ENCODE measurements around the gene SEMA4D.

SEMA4D gene

DNA sequence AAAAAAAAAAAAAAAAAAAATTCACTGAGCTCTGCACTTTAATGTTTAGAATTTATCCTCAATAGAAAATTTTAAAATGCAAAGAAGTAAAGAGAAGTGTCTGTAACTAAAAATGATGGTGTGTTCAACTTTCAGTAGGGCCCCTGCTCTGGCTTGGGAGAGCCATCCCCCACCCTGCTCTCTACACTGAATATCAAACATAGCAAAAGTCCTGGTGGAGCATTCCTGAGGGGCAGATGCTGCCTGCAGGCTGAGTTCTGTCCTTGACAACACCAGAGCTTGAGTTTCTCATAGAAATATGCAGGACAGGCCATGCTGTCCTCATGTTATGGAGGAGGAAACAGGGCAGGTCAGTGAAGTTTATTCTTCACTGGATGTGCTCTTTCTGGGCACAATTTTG lies 7.1 kb upstream of the SEMA4D start:
- no peak for DNase-seq (ENCODE audit: low read depth)
- H3K4me3 ChIP-seq (ENCODE audit: low read depth, low read length), result no peak overlapping the region

DNA sequence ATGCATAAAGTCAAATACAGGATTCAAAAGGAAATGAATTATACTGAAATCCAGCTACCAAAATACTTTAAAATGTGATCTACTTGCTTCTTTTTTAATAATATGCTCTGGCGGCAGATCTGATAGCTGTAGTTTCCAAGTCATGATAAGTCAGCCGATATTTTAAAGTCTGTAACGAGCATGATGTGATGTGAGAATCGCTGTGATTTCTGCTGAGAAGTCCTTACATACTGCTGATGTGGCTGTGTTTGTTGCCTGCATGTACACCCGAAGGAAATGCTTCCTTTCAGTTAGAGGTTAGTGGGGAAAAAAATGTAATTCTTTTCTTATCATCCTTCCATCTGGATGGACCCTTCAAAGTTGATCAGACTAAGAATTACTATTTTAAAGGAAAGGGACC lies 4.8 kb upstream of the SEMA4D start:
- no peak for DNase-seq (ENCODE audit: low read depth)
- no peak overlapping the region for H3K4me3 ChIP-seq (ENCODE audit: low read depth, low read length)

DNA sequence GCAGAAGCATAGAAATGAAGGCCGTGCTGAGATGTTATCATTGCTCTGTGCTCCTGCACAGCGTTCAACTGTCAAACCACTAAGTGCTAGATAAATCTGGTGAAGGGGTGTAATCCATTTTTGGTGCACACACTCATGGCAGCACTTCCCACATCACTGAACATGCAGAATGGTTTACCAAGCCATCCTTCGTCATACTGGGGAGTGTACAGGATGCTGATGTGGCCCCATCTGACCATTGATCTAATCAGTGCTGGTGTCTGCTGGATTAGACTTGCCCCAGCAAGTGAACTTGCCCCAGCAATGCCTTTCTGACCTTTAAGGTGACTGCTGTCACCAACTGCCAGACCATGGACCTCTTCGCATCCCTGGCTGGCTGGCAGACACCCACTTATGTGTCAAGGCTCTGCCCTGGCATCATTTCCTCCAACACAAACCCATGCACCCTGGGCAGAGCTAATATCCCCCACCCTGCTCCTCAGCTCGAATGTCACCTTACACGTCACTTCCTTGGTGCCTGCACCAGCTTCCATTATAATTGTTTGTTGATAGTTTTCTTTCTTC lies 4.2 kb upstream of the SEMA4D start:
- no peak overlapping the region for H3K4me3 ChIP-seq (ENCODE audit: low read depth, low read length)
- no peak for DNase-seq (ENCODE audit: low read depth)

DNA sequence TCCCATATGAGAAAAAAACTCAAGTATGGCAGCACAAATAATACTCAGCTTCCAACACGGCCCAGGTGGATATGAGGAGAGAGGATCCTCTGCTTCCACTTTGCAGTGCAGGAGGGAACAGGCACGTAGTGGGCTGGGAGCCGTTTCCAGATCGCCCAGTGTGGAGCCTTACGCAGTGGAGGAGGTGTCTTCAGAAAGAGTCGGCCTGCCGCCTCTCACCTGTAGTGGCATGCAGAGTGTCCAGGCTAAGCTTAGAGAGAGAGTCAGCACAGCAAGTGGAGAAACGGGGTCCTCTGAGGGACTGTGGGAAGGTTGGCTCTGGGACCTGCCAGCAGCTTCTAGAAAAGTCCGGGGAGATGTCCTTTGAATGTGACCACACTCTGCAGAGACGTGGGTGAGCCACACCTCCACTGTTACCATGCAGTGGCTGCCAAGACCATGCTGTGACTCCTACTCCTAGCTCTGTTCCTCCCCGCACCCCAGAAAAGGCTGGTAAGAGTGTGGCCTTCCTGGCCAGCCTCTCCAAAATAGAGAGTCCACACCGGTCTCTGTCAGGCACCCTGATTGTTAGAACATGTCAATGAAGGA lies 3.5 kb upstream of the SEMA4D start:
- H3K4me3 ChIP-seq (ENCODE audit: low read depth, low read length), result no peak overlapping the region
- no peak for DNase-seq (ENCODE audit: low read depth)

DNA sequence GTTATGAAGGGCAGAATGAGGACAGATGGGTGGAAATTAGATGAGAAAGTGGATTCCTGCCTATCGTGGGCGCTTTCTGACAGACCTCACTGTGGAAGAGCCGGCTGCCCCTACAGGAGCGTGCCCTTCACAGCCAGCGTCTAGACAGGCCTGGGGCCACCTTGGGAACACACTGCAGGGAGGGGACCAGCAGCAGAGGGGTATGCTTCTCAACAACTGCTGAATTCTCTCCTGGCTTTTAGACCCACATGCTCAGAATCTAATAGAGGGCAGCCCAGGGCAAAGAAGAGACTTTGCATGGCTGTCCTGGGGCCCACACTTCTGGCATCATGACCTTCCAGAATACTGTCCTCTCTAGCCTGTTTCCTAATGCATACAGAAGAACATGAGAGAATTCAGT lies 2.1 kb upstream of the SEMA4D start:
- H3K4me3 ChIP-seq (ENCODE audit: low read depth, low read length), result no peak overlapping the region
- no peak for DNase-seq (ENCODE audit: low read depth)

DNA sequence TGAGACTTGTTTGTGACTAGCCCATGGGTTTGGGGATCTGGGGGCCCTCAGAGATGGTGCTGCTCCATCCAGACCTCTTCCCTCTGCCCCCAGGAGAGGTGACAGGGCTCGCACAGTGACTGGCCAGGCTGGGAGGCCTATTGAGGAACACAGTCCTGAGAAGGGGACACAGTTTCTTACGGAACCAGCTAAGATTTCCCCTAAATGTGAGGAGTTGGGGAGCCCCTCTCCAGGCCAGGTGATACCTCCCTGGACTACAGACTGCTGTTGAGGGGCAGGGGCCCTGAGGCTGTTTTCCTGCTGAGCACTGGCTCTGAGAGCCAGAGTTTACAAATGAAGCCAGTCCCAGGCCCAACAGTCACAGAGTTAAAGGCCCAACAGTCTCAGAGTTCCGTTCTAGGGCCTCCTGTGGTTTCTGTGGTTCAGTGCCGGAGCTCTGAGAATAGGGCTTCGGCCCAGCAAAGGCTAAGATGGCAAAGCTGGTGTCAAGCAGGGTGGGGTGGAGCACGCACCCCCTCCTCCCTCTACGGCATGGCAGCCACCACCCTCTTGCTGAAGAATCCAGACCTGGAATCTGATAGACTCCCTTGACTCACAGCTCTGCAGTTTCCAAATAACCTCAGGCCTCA lies 1.1 kb upstream of the SEMA4D start:
- DNase-seq (ENCODE audit: low read depth), result no peak
- no peak overlapping the region for H3K4me3 ChIP-seq (ENCODE audit: low read depth, low read length)

DNA sequence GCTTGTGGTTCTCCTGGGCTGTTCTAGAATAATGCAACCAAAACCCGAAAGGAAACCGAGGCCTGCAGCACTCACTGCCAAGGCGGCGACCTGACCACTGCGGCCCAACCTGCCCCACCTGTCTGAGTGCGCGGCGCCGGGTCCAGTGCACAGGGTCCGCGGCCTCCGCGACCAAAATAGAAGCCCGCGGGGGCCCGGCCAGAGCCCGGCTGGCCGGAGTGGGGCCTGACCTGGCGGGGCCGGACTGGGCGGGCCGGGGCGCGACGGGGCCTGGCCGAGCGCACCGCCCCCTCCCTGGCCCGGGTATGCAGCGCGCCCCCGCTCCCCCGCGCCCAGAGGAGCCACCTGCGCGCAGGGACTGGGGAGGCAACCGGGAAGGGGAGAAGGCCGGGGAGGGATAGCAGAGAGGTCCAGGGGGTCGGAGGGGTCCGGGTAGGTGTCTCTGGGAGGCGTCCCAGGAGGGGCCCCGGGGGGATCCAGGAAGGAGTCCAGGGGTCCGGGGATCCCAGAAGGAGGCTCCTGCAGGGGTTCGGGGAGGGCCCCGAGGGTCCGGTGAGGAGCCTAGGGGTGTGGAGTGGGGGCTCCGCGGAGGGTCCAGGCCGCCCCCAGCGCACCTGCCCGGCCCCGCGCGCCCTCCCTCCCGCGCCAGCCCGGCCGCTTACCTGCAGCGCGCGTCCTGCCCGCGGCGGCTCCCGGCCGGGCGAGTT lies 503 bp downstream of the SEMA4D start:
- no peak for DNase-seq (ENCODE audit: low read depth)

DNA sequence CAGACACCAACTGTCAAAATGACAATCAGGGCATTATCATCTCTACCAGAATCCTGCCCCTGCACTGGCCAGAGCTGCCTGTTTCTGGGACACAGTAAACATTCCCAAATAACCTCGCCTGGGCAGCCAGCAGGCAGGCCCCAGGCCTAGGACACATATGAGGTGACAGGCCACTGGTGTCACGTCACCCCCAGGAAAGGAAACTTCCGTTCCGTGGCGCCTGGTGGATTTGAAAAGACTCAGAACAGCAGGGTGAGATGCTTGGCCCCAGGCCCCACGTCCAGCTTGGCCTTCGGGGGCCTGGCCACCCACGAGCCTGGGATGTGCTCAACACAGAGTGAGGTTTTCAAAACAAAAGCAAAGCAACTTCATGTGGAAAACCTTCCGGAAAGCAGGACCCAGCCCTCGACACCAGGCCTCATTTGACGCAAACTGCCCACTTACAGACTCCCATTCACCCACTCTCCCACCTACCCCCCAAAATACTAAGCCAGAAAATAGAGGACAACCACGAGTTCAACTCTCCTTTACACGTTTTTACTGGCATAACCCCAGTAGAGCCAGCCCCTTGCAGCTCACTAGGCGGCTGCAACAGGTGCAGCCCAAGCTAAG lies 1.2 kb downstream of the SEMA4D start:
- DNase-seq (ENCODE audit: low read depth), result no peak
- no peak overlapping the region for H3K4me3 ChIP-seq (ENCODE audit: low read depth, low read length)

More for the DNA sequence above, 503 bp downstream of the SEMA4D start:
- H3K4me3 ChIP-seq (ENCODE audit: low read depth, low read length), result peak overlapping the region; percentile 39

DNA sequence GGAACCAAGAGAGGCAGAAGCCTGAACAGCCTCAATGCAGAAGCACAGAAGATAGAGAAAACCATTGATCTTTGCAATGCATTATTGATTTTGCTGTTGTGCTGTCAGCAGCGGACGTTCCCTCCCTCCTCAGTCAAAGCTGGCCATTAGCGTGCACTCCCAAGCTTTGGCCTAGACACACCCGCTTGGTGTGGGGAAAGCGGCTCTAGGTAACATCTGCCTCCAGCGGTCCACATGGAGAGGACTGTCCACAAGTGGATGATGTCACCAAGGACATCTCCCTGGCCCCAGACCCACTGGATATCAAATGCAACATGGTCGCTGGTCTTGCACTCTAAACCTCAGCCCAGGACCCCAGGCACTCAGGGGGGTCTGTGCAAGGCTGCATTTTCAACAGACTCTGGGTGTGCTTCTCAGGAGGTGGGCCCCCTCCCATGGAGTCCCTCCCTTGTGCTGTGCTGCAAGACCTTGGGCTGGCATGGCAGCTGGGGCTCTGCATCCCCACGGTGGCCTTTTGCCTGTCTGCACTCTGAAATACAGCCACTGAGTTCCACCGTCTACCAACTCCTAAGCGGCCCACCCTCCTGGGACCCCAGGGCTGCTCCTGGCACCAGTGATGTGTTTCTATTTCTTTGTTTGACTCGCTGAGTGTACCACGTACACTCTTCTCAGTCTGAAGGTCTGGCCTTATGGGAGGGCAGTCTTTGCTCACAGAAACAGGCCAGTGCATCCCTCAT lies 1.9 kb downstream of the SEMA4D start:
- no peak for DNase-seq (ENCODE audit: low read depth)
- H3K4me3 ChIP-seq (ENCODE audit: low read depth, low read length), result no peak overlapping the region

DNA sequence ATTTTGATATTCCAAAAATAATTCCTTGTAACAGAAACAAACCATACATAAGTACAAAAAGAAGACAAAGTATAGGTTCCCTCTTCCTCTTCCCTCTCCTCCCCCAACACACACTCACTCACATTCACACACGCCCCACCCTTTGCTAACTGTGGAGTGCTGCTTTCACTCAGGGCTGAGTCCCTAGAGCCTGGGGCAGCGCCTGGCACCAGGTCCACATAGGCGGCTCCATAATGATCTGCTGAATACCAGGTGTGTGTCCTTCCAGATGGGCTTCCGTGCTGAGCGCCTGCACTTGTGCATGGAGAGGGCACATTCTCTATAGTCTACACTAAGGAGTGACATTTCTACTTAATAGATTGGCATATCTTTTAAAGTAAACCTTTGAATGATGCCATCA lies 3.7 kb downstream of the SEMA4D start:
- no peak for DNase-seq (ENCODE audit: low read depth)
- no peak overlapping the region for H3K4me3 ChIP-seq (ENCODE audit: low read depth, low read length)

DNA sequence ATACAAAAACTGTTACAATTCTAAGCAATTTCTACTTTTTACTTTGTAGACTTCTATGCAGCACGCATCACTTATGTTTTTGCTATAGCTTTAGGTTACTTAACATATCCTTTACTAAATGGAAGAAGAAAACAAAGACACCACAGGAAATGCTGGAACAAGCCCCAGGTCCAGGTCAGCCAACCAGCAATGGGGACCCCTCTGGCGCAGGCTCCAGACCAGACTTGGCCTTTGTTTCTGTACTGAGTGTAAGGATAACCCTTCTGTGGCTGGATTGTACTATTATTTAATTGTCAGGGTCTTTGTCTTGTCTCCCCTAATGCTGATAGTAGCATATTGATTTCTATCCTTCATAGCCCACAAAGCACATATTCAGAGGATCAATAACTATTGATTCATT lies 4.2 kb downstream of the SEMA4D start:
- no peak overlapping the region for H3K4me3 ChIP-seq (ENCODE audit: low read depth, low read length)
- no peak for DNase-seq (ENCODE audit: low read depth)

DNA sequence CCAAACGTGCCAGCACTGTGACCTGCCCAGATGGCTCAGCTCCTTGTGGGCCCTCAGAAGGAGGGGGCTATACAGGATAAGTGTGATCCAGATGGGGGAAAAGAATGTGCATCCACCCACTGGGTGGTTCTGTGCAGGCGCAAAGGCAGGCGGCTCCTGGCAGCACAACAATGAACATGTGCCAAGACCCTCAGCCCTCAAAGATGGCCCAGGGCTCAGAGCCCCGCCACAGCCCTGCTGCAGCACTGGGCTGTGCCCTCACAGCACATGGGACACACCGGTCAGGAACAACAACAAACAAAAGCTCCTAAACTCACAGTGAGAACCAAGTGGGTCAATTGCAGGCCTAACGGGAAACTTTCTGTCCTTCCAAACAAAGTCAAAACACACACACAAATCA lies 4.7 kb downstream of the SEMA4D start:
- no peak overlapping the region for H3K4me3 ChIP-seq (ENCODE audit: low read depth, low read length)

DNA sequence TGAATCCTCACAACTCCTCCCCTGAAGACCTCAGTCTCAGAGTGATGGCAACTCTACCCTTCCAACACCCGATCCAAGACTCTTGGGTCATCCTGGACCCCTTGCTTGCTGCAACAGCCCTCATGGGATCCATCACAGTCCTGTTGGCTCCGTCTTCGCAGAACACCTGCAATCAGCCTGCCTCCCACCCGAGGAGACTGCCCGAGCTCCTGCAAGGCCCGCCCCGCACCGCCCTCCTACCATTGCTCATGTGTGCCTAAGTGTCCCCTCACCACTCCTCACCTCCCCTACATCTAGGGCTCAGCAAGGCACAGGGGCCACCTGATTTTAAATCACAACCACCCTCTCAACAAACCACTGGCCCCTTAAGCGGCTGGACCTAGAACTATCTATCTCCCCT lies 5.3 kb downstream of the SEMA4D start:
- DNase-seq (ENCODE audit: low read depth), result no peak
- no peak overlapping the region for H3K4me3 ChIP-seq (ENCODE audit: low read depth, low read length)

More for the DNA sequence above, 4.7 kb downstream of the SEMA4D start:
- DNase-seq (ENCODE audit: low read depth), result no peak

DNA sequence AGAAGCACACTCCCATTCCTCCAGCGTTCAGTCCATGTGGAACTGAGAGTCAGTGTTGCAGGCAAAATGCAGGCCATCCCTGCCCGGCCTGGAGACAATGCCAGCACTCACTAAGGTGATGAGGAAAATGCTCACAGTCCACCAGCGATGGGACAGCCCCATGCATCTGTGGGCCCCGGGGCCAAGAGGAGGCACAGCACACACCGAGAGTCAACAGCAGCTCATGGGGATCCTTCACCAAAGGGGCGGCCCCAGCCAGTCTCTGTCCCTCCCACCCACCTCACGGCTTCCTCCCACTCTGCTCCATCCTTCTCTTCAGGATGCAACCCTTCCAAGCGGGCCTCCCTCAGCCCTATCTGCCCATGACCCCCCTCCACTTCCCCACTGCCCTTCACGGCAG lies 6.2 kb downstream of the SEMA4D start:
- H3K4me3 ChIP-seq (ENCODE audit: low read depth, low read length), result no peak overlapping the region
- no peak for DNase-seq (ENCODE audit: low read depth)

DNA sequence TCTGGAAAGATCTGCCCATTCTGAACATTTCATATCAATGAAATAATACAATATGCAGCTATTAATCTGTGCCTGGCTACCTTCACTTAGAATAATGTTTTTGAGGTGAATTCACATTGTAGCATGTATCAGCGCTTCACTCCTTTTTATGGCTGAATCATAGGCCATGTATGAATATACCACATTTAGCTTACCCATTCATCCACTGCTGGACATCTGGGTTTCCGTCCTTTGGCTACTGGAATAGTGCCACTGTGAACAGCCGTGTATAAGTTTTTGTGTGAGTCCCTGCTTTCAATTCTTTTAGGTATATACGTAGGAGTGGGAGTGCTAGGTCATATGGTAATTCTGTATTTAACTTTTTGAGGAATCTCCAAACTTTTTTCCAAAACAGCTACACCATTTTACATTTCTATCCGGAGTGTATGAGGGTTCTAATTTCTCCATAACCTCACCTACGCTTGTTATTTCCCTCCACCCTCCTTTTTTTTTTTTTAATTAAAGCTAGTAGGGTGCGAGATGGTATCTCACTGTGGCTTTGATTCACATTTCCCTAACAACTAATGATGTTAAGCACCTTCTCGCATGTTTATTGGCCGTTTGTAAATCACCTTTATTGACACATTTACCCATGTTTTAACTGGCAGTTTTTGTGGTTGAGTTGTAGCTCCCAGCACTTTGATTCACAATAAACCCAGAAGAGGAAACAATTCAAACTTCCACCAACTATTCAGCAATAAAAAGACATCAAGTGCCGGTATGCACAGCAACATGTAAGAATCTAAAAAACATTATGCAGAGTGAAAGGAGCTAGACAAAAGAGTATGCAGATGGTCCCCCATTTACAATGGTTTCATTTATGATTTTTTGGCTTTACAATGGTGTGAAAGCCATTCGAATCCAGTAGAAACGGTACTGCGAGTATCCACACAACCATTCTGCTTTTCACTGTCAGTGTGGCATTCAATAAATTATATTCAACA lies 8.1 kb downstream of the SEMA4D start:
- H3K4me3 ChIP-seq (ENCODE audit: low read depth, low read length), result no peak overlapping the region
- no peak for DNase-seq (ENCODE audit: low read depth)

DNA sequence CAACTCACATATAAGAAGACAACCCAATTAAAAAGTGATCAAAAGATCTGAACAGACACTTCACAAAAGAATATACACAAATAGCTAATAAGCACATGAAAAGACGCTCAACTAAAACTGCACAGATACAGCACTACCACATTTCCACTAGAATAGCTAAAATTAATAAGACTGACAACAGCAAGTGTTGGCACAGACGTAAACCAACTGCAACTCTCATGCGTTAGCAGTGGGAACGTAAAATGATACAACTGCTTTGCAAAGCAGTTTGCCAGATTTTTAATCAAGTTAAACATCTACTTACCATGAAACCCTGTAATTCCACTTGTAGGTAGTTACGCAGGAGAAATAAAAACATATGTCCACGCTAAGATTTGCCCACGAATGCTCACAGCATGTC lies 9.0 kb downstream of the SEMA4D start:
- DNase-seq (ENCODE audit: low read depth), result no peak
- H3K4me3 ChIP-seq (ENCODE audit: low read depth, low read length), result no peak overlapping the region

DNA sequence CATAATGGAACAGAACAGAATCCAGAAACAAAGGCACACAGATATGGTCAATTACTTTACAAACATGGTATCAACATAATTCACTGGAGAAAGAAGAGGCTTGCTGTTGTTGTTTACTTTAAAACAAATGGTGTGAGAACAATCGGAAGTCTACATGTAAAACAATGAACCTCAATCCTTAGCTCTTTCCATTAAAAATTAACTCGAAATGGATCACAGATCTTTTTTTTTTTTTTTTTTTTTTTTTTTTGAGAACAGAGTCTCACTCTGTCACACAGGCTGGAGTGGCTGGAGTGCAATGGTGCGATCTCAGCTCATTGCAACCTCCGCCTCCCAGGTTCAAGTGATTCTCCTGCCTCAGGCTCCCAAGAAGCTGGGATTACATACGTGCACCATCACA lies 9.8 kb downstream of the SEMA4D start:
- H3K4me3 ChIP-seq (ENCODE audit: low read depth, low read length), result no peak overlapping the region
- DNase-seq (ENCODE audit: low read depth), result no peak

DNA sequence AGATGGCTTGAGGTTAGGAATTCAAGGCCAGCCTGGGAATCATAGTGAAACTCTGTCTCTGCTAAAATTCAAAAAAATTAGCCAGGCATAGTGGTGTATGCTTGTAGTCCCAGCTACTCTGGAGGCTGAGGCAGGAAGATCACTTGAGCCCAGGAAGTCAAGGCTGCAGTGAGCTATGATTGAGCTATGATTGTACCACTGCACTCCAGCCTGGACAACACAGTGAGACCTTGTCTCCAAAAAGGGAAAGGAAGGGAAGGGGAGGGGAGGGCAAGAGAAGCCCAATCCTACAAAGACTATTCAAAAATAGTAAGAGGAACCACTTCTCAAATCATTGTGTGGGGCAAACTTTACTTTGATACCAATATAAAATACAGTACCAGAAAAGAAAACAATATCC lies 11.2 kb downstream of the SEMA4D start:
- no peak overlapping the region for H3K4me3 ChIP-seq (ENCODE audit: low read depth, low read length)
- no peak for DNase-seq (ENCODE audit: low read depth)

Data from skeletal muscle cell (primary cell).